GM18873 (cell line): Measurements from ENCODE around the gene MORC2.

ENCODE experiments used
- ATAC-seq: cut with Tn5 transposase; IDR thresholded peaks from one replicate; pipeline ENCODE4 v1.9.1; 2021; ENCODE audit warnings: mild to moderate bottlenecking, moderate library complexity, moderate number of reproducible peaks; ENCODE audit not compliant: unreplicated experiment, low FRiP score

MORC2 gene

GRCh38 chr22:30968015-30968923 lies at the start of gene MORC2:
Gene MORC2 (minus strand): TSS chr22:30968774. CDS start chr22:30967889, 885 bp downstream.
- peak; percentile 17 for ATAC-seq

- no peak for ATAC-seq
Measured at GRCh38 chr22:31005535-31005934, 37.0 kb upstream of the MORC2 start.

GRCh38 chr22:31001124-31001770 lies 32.7 kb upstream of the MORC2 start:
- ATAC-seq, result no peak

GRCh38 chr22:30998329-30998728 lies 29.8 kb upstream of the MORC2 start:
- ATAC-seq, result no peak

GRCh38 chr22:30996462-30996861 lies 27.9 kb upstream of the MORC2 start:
- ATAC-seq, result no peak

GRCh38 chr22:30994960-30995359 lies 26.4 kb upstream of the MORC2 start:
- no peak for ATAC-seq

GRCh38 chr22:30992565-30992964 lies 24.0 kb upstream of the MORC2 start:
- ATAC-seq, result no peak

- no peak for ATAC-seq
Measured at GRCh38 chr22:30990690-30991089, 22.1 kb upstream of the MORC2 start.

- no peak for ATAC-seq
Measured at GRCh38 chr22:30989474-30989873, 20.9 kb upstream of the MORC2 start.

GRCh38 chr22:30985561-30986208 lies 17.1 kb upstream of the MORC2 start:
- ATAC-seq, result no peak

- no peak for ATAC-seq
Measured at GRCh38 chr22:30984317-30984716, 15.7 kb upstream of the MORC2 start.

GRCh38 chr22:30982512-30982911 lies 13.9 kb upstream of the MORC2 start:
- ATAC-seq, result no peak

- ATAC-seq, result no peak
Measured at GRCh38 chr22:30979932-30980331, 11.4 kb upstream of the MORC2 start.

- ATAC-seq, result no peak
Measured at GRCh38 chr22:30978304-30978962, 9.9 kb upstream of the MORC2 start.

- ATAC-seq, result no peak
Measured at GRCh38 chr22:30970356-30970746, 1.8 kb upstream of the MORC2 start.

- ATAC-seq, result peak; percentile 22
Measured at GRCh38 chr22:30969532-30970355, 1.2 kb upstream of the MORC2 start.

GRCh38 chr22:30968924-30969531 lies 454 bp upstream of the MORC2 start, which contains the start of gene TUG1:
Gene TUG1 (plus strand): TSS chr22:30969265.
- peak; percentile 87 for ATAC-seq

GRCh38 chr22:30964858-30965257 lies 3.7 kb downstream of the MORC2 start:
- ATAC-seq, result no peak

GRCh38 chr22:30955153-30955552 lies 13.4 kb downstream of the MORC2 start:
- ATAC-seq, result no peak
